Chondrocyte (in vitro differentiated cells): ENCODE data around the gene LTB4R. TPM values are rescaled to one million over a fixed set of nuclear protein-coding genes. Genes with fewer than 3 reads are reported as not detected.
A peak's percentile ranks its signal among the peaks of the same experiment; 100 is the strongest.

Experiments
- DNase-seq: peaks from one replicate; pipeline ENCODE4 v3.0.0; 2021; ENCODE audit warnings: mixed read lengths, low spot score
- H3K27ac Mint-ChIP-seq: one replicate; pipeline ENCODE4 v1.8.0; 2021; ENCODE audit warnings: mild to moderate bottlenecking, moderate library complexity, mixed read lengths; ENCODE audit not compliant: unreplicated experiment
- H3K27me3 Mint-ChIP-seq: 2 replicates; pipeline ENCODE4 v1.8.0; 2021; ENCODE audit warnings: low read depth, mixed read lengths
- H3K36me3 Mint-ChIP-seq: 2 replicates; pipeline ENCODE4 v1.8.0; 2021; ENCODE audit warnings: low read depth, mixed read lengths
- H3K4me1 Mint-ChIP-seq: 2 replicates; pipeline ENCODE4 v1.8.0; 2021; ENCODE audit warnings: low read depth, mild to moderate bottlenecking, mixed read lengths
- H3K4me3 Mint-ChIP-seq: one replicate; pipeline ENCODE4 v1.8.0; 2021; ENCODE audit warnings: mild to moderate bottlenecking, moderate library complexity, mixed read lengths; ENCODE audit not compliant: unreplicated experiment
- H3K9me3 Mint-ChIP-seq: 2 replicates; pipeline ENCODE4 v1.8.0; 2021; ENCODE audit warnings: low read depth, mixed read lengths
- total RNA-seq: library from RNA; stranded (reverse); gene quantifications from 3 replicates; pipeline ENCODE4 v1.2.1, GENCODE V29; 2021
- TF ChIP-seq, protein P1 (sequence below): fragments of 200-600 bp; sonication (generic); IDR thresholded peaks from 2 replicates; pipeline ENCODE4 v1.5.0; 2021; ENCODE audit warnings: antibody characterized with exemption, mild to moderate bottlenecking, moderate library complexity

Gene LTB4R
- total RNA-seq, 1 donor from 2014 or later, result 7.3 TPM

GRCh38 chr14:24279301-24280186 is 31.8 kb upstream of the LTB4R start:
- peak; percentile 57 for DNase-seq
- no peaks in the 10 kb centered on the region for H3K27me3 Mint-ChIP-seq
- TF ChIP-seq, protein P1, sequence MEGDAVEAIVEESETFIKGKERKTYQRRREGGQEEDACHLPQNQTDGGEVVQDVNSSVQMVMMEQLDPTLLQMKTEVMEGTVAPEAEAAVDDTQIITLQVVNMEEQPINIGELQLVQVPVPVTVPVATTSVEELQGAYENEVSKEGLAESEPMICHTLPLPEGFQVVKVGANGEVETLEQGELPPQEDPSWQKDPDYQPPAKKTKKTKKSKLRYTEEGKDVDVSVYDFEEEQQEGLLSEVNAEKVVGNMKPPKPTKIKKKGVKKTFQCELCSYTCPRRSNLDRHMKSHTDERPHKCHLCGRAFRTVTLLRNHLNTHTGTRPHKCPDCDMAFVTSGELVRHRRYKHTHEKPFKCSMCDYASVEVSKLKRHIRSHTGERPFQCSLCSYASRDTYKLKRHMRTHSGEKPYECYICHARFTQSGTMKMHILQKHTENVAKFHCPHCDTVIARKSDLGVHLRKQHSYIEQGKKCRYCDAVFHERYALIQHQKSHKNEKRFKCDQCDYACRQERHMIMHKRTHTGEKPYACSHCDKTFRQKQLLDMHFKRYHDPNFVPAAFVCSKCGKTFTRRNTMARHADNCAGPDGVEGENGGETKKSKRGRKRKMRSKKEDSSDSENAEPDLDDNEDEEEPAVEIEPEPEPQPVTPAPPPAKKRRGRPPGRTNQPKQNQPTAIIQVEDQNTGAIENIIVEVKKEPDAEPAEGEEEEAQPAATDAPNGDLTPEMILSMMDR, result peak; percentile 45
- no peak overlapping the region for H3K4me3 Mint-ChIP-seq
- no peaks in the 10 kb centered on the region for H3K36me3 Mint-ChIP-seq
- H3K9me3 Mint-ChIP-seq, result no peaks in the 10 kb centered on the region
- no peak overlapping the region for H3K27ac Mint-ChIP-seq
- peaks cover 5% of the 10 kb centered on the region for H3K4me1 Mint-ChIP-seq

DNA sequence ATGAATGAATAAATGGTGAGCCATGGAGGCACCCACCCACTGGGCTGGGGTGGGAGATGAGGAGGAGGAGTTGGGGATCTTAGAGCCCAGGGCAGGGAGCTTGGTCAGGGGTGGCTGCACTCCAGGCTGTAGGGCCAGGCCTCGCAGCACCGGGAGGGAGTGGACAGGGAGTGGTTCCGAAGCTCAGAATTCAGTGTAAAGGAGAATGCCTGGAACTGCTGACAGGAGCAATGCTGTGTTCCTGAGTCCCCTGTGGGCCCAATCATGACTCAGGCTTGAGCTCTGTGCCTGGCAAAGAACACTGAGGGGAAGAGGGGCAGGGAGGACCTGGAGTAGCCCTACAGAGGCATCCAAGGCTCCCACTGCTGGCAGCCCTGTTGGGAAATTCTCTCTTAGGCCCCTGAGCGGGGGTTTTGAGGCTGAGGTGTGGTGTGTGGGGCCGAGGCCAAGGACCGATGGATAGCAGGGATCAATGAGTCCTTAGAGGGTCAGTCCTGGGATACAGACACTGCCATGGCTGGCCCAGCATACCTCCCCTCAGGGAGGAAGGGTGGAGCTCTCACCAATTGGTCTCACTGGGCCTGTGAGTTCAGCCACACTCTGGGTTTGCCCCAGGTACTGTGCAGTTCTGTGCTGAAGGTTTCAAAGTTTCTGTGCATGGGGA is 30.4 kb upstream of the LTB4R start:
- peak; percentile 52 for DNase-seq
- H3K4me1 Mint-ChIP-seq, result peaks cover 8% of the 10 kb centered on the region
- H3K4me3 Mint-ChIP-seq, result no peak overlapping the region
- TF ChIP-seq, protein P1, result no peak
- H3K27ac Mint-ChIP-seq, result no peak overlapping the region
- no peaks in the 10 kb centered on the region for H3K9me3 Mint-ChIP-seq
- no peaks in the 10 kb centered on the region for H3K27me3 Mint-ChIP-seq
- no peaks in the 10 kb centered on the region for H3K36me3 Mint-ChIP-seq

GRCh38 chr14:24281636-24282035 is 29.7 kb upstream of the LTB4R start:
- TF ChIP-seq, protein P1, result no peak
- Mint-ChIP-seq H3K36me3 (no peaks in the 10 kb centered on the region), H3K27me3 (no peaks in the 10 kb centered on the region), H3K27ac (no peak overlapping the region), H3K4me3 (no peak overlapping the region), H3K9me3 (no peaks in the 10 kb centered on the region), H3K4me1 (peaks cover 8% of the 10 kb centered on the region)
- peak; percentile 10 for DNase-seq

DNA sequence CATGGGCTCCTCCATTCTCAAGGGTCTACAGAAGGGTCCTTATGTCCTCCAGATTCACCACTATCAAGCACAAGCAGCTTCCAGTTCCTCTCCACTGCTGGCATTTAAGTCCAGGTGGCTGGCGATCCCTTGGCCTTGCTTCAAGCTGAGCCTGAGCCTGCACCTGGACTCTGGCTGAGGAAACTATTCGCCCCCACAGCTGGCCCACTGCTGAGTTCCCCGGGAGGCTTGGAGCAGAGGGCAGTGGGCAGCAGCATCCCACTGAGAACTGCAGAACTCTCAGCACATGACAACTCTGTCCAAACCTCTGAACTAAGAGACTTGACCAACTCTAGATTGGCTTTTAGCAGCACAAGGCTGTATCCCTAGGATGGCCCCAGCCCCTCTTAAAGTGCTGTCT is 28.6 kb upstream of the LTB4R start:
- Mint-ChIP-seq H3K27me3 (no peaks in the 10 kb centered on the region), H3K9me3 (no peaks in the 10 kb centered on the region), H3K36me3 (no peaks in the 10 kb centered on the region), H3K4me3 (no peak overlapping the region), H3K27ac (no peak overlapping the region), H3K4me1 (peaks cover 8% of the 10 kb centered on the region)
- peak; percentile 51 for DNase-seq
- TF ChIP-seq, protein P1, result no peak

- Mint-ChIP-seq H3K9me3 (no peaks in the 10 kb centered on the region), H3K27ac (no peak overlapping the region), H3K36me3 (no peaks in the 10 kb centered on the region), H3K4me3 (no peak overlapping the region), H3K4me1 (peaks cover 8% of the 10 kb centered on the region), H3K27me3 (no peaks in the 10 kb centered on the region)
- TF ChIP-seq, protein P1, result no peak
- peak; percentile 59 for DNase-seq
These were observed 27.4 kb upstream of the LTB4R start for GRCh38 chr14:24283796-24284460.
